ENCODE results near the gene IFT27. TPM values are rescaled to one million over a fixed set of nuclear protein-coding genes. Genes with fewer than 3 reads are reported as not detected.
A peak's percentile ranks its signal among the peaks of the same experiment; 100 is the strongest.

IFT27 gene
- total RNA-seq (ENCODE audit: low replicate concordance), result 31.7 and 37.1 TPM in 2 replicates

DNA sequence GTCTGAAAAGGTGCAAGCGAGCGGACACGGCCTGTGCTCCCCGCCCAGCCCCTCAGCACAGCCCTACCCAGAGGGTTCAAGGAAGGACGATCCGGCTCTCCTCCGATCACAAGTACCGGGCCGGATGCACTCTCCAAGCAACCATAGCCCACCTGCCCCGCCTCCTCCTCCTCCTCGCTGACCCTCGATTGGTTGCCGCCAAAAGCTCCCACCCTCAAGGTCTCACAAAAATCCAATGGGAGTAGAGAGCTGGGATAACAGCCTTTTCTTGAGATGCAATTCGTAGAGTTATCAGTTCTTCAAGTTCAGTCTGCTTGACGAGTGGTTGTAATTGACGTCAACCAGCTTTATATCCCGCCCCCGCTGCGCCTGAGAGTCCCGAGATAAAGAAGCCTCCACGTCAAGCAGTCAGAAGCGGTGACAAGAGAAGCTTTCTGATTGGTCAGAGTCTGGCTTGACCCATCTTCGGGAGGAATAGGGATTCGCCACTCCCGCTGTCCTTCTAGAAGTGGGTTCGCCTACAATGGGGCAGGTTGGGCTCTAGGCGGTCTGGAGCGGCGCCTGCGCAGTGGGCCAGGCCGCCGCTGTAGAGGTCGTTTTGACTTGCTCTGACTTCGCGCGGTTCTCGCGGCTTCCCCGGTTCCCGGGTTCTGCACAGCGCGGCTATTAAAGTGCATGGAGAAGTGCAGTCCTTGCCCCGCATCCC lies at the start of gene IFT27:
Gene IFT27, minus strand, starts transcription at position 156 of the 706 bp plus-strand sequence. CDS start 412 bp downstream, outside the sequence.
- TF ChIP-seq EZH2 (IDR thresholded peaks at IDR 0.05) (peak; percentile 25), CTCF (IDR thresholded peaks at IDR 0.05) (no peak)
- peaks cover 7% of the 10 kb centered on the region for H3K4me1 ChIP-seq
- Mint-ChIP-seq H3K4me1 (peaks cover 17% of the 10 kb centered on the region), H3K4me3 (peak within 1 kb of the TSS; percentile 91), H3K9me3 (peaks cover 19% of the 10 kb centered on the region), H3K27me3 (ENCODE audit: insufficient read depth, low read depth) (no peaks in the 10 kb centered on the region), H3K36me3 (peaks cover 8% of the 10 kb centered on the region), H3K27ac (peak within 1 kb of the TSS; percentile 90)
- H3K36me3 ChIP-seq, result no peaks in the 10 kb centered on the region
- peaks cover 3% of the 10 kb centered on the region for H3F3A ChIP-seq (ENCODE audit: low read depth)
- DNase-seq (ENCODE audit: low spot score), result peak; percentile 100
- H3K4me2 ChIP-seq, result peak within 1 kb of the TSS; percentile 88
- H4K20me1 ChIP-seq (ENCODE audit: low read depth), result peaks cover 3% of the 10 kb centered on the region
- H3K4me3 ChIP-seq, result peak within 1 kb of the TSS; percentile 77
- no peaks in the 10 kb centered on the region for H3K79me2 ChIP-seq (ENCODE audit: low read depth)
- no peak within 1 kb of the TSS for H3K27ac ChIP-seq
- peaks cover 10% of the 10 kb centered on the region for H3K27me3 ChIP-seq
- H2AFZ ChIP-seq (replicated peaks), result peak within 1 kb of the TSS; percentile 89
- H3K9ac ChIP-seq, result peak within 1 kb of the TSS; percentile 39
- no peaks in the 10 kb centered on the region for H3K9me3 ChIP-seq (ENCODE audit: low read depth)

DNA sequence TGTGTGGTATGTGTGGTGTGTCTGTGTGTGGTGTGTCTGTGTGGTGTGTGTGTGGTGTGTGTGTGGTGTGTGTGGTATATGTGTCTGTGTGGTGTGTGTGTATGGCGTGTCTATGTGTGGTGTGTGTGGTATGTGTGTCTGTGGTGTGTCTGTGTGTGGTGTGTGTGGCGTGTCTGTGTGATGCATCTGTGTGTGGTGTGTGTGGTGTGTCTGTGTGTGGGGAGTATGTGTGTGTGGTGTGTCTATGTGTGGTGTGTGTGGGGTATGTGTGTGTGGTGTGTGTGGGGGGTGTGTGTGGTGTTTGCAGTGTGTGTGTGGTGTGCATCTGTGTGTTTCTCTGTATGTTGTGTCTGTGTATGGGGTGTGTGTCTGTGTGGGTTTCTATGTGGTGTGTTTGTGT lies 48.7 kb upstream of the IFT27 start:
- Histone ChIP-seq H3K9me3 (ENCODE audit: low read depth) (no peaks in the 10 kb centered on the region), H3K4me1 (peaks cover 43% of the 10 kb centered on the region), H3K79me2 (ENCODE audit: low read depth) (no peaks in the 10 kb centered on the region), H2AFZ (replicated peaks) (no peak overlapping the region), H4K20me1 (ENCODE audit: low read depth) (no peaks in the 10 kb centered on the region), H3K4me2 (no peak overlapping the region), H3F3A (ENCODE audit: low read depth) (peaks cover 31% of the 10 kb centered on the region), H3K4me3 (no peak overlapping the region), H3K9ac (no peak overlapping the region), H3K27ac (no peak overlapping the region), H3K27me3 (peaks cover 8% of the 10 kb centered on the region), H3K36me3 (no peaks in the 10 kb centered on the region)
- Mint-ChIP-seq H3K9me3 (no peaks in the 10 kb centered on the region), H3K36me3 (no peaks in the 10 kb centered on the region), H3K4me3 (peak overlapping the region; percentile 28), H3K4me1 (peaks cover 36% of the 10 kb centered on the region), H3K27me3 (ENCODE audit: insufficient read depth, low read depth) (peaks cover 4% of the 10 kb centered on the region), H3K27ac (peak overlapping the region; percentile 32)
- DNase-seq (ENCODE audit: low spot score), result no peak
- TF ChIP-seq EZH2 (IDR thresholded peaks at IDR 0.05) (no peak), EZH2phosphoT487 (IDR thresholded peaks at IDR 0.05) (no peak), CTCF (IDR thresholded peaks at IDR 0.05) (no peak)

DNA sequence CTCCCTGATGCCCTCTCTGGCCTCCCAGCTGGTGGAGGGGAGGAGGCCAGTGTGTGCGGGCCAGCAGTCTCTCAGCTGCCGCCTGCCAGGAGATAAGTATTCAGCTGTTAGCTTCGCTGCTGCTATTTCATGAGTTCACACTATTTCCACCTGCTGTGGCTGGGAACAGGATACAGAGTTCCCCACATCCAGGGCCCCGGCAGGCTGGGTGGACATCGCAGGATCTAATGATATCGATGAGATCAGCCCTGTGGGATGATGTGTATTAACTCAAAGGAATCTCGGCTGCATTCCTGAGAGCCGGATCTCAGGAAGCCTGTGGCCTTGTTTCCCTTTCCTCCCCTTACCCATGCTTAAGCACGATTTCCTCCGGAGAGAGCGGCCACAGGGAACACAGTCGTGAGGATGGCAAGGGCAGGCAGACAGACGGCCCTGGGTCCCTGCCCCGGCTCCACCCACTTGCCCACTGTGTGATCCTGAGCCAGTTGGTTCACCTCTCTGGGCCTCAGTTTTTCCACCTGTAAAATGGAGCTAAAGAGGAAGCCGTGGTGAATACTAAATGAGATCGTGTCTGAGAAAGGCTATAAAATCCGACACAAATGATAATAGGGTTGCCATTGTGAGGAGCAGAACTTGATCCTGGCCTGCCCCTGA lies 47.4 kb upstream of the IFT27 start:
- DNase-seq (ENCODE audit: low spot score), result peak; percentile 58
- Histone ChIP-seq H3K9me3 (ENCODE audit: low read depth) (no peaks in the 10 kb centered on the region), H3K79me2 (ENCODE audit: low read depth) (no peaks in the 10 kb centered on the region), H3K4me1 (peaks cover 42% of the 10 kb centered on the region), H4K20me1 (ENCODE audit: low read depth) (no peaks in the 10 kb centered on the region), H3K27me3 (peaks cover 22% of the 10 kb centered on the region), H3F3A (ENCODE audit: low read depth) (peaks cover 31% of the 10 kb centered on the region), H3K4me3 (no peak overlapping the region), H3K36me3 (no peaks in the 10 kb centered on the region), H3K4me2 (peak overlapping the region; percentile 54), H3K9ac (no peak overlapping the region), H2AFZ (replicated peaks) (no peak overlapping the region), H3K27ac (no peak overlapping the region)
- Mint-ChIP-seq H3K4me3 (no peak overlapping the region), H3K36me3 (no peaks in the 10 kb centered on the region), H3K4me1 (peaks cover 37% of the 10 kb centered on the region), H3K9me3 (no peaks in the 10 kb centered on the region), H3K27ac (peak overlapping the region; percentile 34), H3K27me3 (ENCODE audit: insufficient read depth, low read depth) (peaks cover 13% of the 10 kb centered on the region)
- TF ChIP-seq EZH2 (IDR thresholded peaks at IDR 0.05), result no peak

DNA sequence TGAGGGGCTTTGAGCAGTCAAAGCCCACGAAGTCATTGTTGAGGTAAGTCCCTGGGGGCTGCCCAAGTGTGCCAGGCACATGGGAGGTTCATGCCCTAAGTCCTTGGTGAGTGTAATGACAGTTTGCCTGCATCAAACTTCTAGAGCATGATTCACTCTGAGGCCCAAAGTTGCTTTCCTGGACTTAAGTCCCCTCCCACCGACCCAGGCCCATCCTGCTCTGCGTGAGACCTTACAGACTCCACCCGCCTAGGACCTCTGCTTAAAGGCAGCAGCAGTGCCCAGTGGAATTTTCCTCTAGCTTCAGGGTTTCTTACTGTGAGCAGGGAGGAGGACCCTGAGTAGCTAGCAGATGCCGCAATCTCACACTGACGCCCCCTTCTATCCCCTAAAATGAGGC lies 46.7 kb upstream of the IFT27 start:
- H3K36me3 ChIP-seq, result no peaks in the 10 kb centered on the region
- no peak overlapping the region for H3K27ac ChIP-seq
- H3K79me2 ChIP-seq (ENCODE audit: low read depth), result no peaks in the 10 kb centered on the region
- no peak overlapping the region for H3K9ac ChIP-seq
- no peaks in the 10 kb centered on the region for H4K20me1 ChIP-seq (ENCODE audit: low read depth)
- H3F3A ChIP-seq (ENCODE audit: low read depth), result peaks cover 28% of the 10 kb centered on the region
- H3K4me3 Mint-ChIP-seq, result no peak overlapping the region
- H3K4me1 Mint-ChIP-seq, result peaks cover 33% of the 10 kb centered on the region
- peaks cover 29% of the 10 kb centered on the region for H3K27me3 ChIP-seq
- peaks cover 19% of the 10 kb centered on the region for H3K27me3 Mint-ChIP-seq (ENCODE audit: insufficient read depth, low read depth)
- H3K4me3 ChIP-seq, result no peak overlapping the region
- TF ChIP-seq EZH2phosphoT487 (IDR thresholded peaks at IDR 0.05), result no peak
- TF ChIP-seq CTCF (IDR thresholded peaks at IDR 0.05), result no peak
- no peak for TF ChIP-seq EZH2 (IDR thresholded peaks at IDR 0.05)
- peak overlapping the region; percentile 54 for H3K4me2 ChIP-seq
- H3K27ac Mint-ChIP-seq, result peak overlapping the region; percentile 34
- H3K9me3 ChIP-seq (ENCODE audit: low read depth), result no peaks in the 10 kb centered on the region
- H3K4me1 ChIP-seq, result peaks cover 36% of the 10 kb centered on the region
- H2AFZ ChIP-seq (replicated peaks), result no peak overlapping the region
- no peaks in the 10 kb centered on the region for H3K36me3 Mint-ChIP-seq
- H3K9me3 Mint-ChIP-seq, result no peaks in the 10 kb centered on the region
- peak; percentile 56 for DNase-seq (ENCODE audit: low spot score)

All from neural progenitor cell (in vitro differentiated cells).